ENCODE measurements around the gene TECR. TPM values are rescaled to one million over a fixed set of nuclear protein-coding genes. Genes with fewer than 3 reads are reported as not detected.
A peak's percentile ranks its signal among the peaks of the same experiment; 100 is the strongest.

The TECR gene
- total and polyA plus RNA-seq, 2 of the 4 experiments (the other 2 are of a cell fraction), result 46.2 to 81.2 TPM

- Histone ChIP-seq H3K4me2 (ENCODE audit: low read depth, low read length) (no peak overlapping the region), H2BK5ac (ENCODE audit: low read depth, low read length, poor library complexity, severe bottlenecking) (peak overlapping the region; percentile 74), H2BK120ac (ENCODE audit: low read depth, low read length) (no peak overlapping the region), H4K91ac (ENCODE audit: insufficient read depth, low read depth, low read length) (no peak overlapping the region; the same call in 1 of the 2 replicates), H3K79me1 (ENCODE audit: low read depth in 1 of 2, low read length in 2 of 2) (peaks cover 7 to 26% of the 10 kb centered on the region in 2 experiments; a peak in 3 of 4 replicates), H3K23ac (ENCODE audit: low read depth, low read length) (peak overlapping the region; percentile 24; the same call in 1 of the 2 replicates), H3K9ac (ENCODE audit: low read depth, low read length) (no peak overlapping the region), H2AK5ac (ENCODE audit: low read depth, low read length) (peak overlapping the region; percentile 43), H2BK20ac (ENCODE audit: low read depth, low read length) (peak overlapping the region; percentile 29; the same call in 1 of the 2 replicates), H3K14ac (replicated peaks; ENCODE audit: low read depth, low read length) (no peak overlapping the region), H3K56ac (ENCODE audit: extremely low read depth, insufficient read depth, low read length) (no peak overlapping the region), H4K5ac (ENCODE audit: low read depth, low read length) (no peak overlapping the region), H3K27ac (ENCODE audit: insufficient read depth, low read length) (no peak overlapping the region), H3K4me3 (ENCODE audit: insufficient read depth, low read depth, low read length) (no peak overlapping the region), H3K27me3 (ENCODE audit: control insufficient read depth, insufficient read depth, low read length) (no peaks in the 10 kb centered on the region), H2AK9ac (replicated peaks; ENCODE audit: low read depth, low read length, poor library complexity) (peak overlapping the region; percentile 44), H4K20me1 (ENCODE audit: insufficient read depth, low read length) (peaks cover 23% of the 10 kb centered on the region), H3K36me3 (ENCODE audit: control insufficient read depth, insufficient read depth, low read length) (peaks cover 13% of the 10 kb centered on the region), H3K4me1 (ENCODE audit: control insufficient read depth, insufficient read depth, low read length) (peaks cover 17% of the 10 kb centered on the region), H3K9me3 (ENCODE audit: control insufficient read depth, insufficient read depth, low read length) (no peaks in the 10 kb centered on the region), H3K4ac (ENCODE audit: low read depth, low read length) (peak overlapping the region; percentile 19; the same call in 1 of the 2 replicates), H2BK15ac (ENCODE audit: low read depth, low read length) (no peak overlapping the region), H4K8ac (ENCODE audit: low read depth in 2 of 2, low read length in 2 of 2) (peak overlapping the region; percentile 70 to 99; a peak in 2 of 4 replicates), H3K9me1 (ENCODE audit: insufficient read depth, low read length) (peaks cover 9% of the 10 kb centered on the region), H2AFZ (replicated peaks; ENCODE audit: low read length, poor library complexity) (no peak overlapping the region), H3K18ac (ENCODE audit: low read depth, low read length) (no peak overlapping the region; the same call in 1 of the 2 replicates)
- CTCF ChIA-PET, result no interaction called here
- in situ Hi-C loops (cut with MboI; ENCODE audit: low sequenced_read_pairs) (no loop called here), dilution Hi-C loops (cut with HindIII; ENCODE audit: low sequenced_read_pairs, unreplicated experiment) (no loop called here), intact Hi-C loops (cut with micrococcal nuclease) (no loop called here)
- DNase-seq, result no peak
- POLR2A ChIA-PET (ENCODE audit: unreplicated experiment), result no interaction called here
- TF ChIP-seq POLR2A (IDR thresholded peaks at IDR 0.05; ENCODE audit: low read depth, low read length) (no peak), CTCF (conservative IDR thresholded peaks at IDR 0.05; ENCODE audit: low read depth, low read length) (no peak), ELK1 (IDR thresholded peaks at IDR 0.05; ENCODE audit: borderline replicate concordance, low read depth, low read length) (no peak), RFX5 (IDR thresholded peaks at IDR 0.05; ENCODE audit: low read depth, low read length) (no peak), SMC3 (IDR thresholded peaks at IDR 0.05; ENCODE audit: low read depth, low read length) (no peak), FOS (IDR thresholded peaks at IDR 0.05; ENCODE audit: low read depth, low read length) (no peak)
- BruUV-seq (replicated peaks), result no TSS peak
- no peak for ATAC-seq (ENCODE audit: low read depth)
- no CpG with 5 or more reads among the region's 4 CpGs for WGBS, 2 experiments (ENCODE audit: extremely low coverage in 2 of 2, insufficient read length in 1 of 2)
These were observed 8.9 kb upstream of the TECR start for GRCh38 chr19:14520543-14520942.

Data from IMR-90 (cell line).